ENCODE data around the gene IL1RAP.
"Not testable (repeated sequence)": the region's sequence is repeated elsewhere in the genome, so short reads cannot be mapped to it uniquely, and the experiment has no call there.

The IL1RAP gene

DNA sequence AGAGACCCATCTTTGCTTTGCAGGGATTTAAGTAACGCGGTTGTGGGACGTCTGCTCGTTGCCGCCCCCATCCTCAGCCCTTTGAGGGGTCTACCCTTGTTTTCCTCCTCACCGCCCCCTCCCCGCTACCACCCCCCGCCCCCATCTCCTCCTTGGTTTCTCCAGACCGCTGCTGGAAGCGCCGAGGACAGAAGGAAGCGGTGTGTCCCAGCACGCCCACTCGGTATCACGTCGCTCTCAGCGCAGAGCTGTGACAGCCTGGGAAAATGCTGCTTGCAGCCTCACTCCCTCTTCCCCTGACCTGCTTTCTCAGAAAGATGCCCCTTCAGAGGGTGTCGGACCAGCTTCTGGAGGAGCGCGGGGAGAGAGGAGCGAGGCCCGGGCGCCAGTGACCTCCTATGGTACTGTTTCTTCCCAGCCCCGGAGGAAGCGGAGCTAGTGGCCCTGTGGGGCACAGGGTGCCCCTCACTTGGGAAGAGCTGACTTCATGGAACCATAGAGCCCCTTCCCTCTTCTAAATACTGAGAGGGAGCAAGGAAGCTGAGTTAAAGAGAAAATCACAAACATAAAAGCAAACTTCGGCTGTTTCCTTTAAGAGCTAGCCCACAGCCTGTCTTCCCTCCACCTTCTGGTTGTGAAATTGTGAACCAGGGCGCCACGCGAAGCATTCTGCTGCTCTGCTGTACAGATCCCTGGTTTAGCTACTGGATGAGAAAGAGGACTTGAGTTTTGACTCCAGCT lies 698 bp downstream of the IL1RAP start:
- DNase-seq = peak; percentile 50
- H3K27ac ChIP-seq (ENCODE audit: low read depth, low read length) = no peak overlapping the region
- peak overlapping the region; percentile 87 for H3K56ac ChIP-seq (ENCODE audit: low read length)
- H3K9ac ChIP-seq (ENCODE audit: low read length) = peak overlapping the region; percentile 48
- no peak overlapping the region for H4K8ac ChIP-seq (ENCODE audit: low read depth, low read length)
- no peak overlapping the region for H2BK120ac ChIP-seq (ENCODE audit: low read depth, low read length)
- no CpG with 5 or more reads among the region's 29 CpGs for WGBS (ENCODE audit: extremely low coverage, insufficient coverage, low lambda C conversion rate)
- no peak overlapping the region for H4K5ac ChIP-seq (ENCODE audit: low read length)
- H3K23ac ChIP-seq (ENCODE audit: low read length) = no peak overlapping the region
- no peak overlapping the region for H3K4ac ChIP-seq (ENCODE audit: low read depth, low read length)
- H3K79me2 ChIP-seq (ENCODE audit: control insufficient read depth, insufficient read depth, low read length) = no peaks in the 10 kb centered on the region
- no peaks in the 10 kb centered on the region for H3K27me3 ChIP-seq (ENCODE audit: insufficient read depth, low read length, poor library complexity)
- no peak overlapping the region for H2BK15ac ChIP-seq (replicated peaks; ENCODE audit: low read depth)
- H3K18ac ChIP-seq (ENCODE audit: low read length) = no peak overlapping the region
- no peaks in the 10 kb centered on the region for H3K36me3 ChIP-seq (ENCODE audit: control insufficient read depth, insufficient read depth, low read length)
- H3K4me3 ChIP-seq (ENCODE audit: low read length) = peak overlapping the region; percentile 71
- H2AK5ac ChIP-seq (ENCODE audit: low read length) = no peak overlapping the region
- H3K4me1 ChIP-seq (ENCODE audit: control insufficient read depth, low read depth, low read length) = no peaks in the 10 kb centered on the region
- H3K4me2 ChIP-seq (ENCODE audit: low read length) = peak overlapping the region; percentile 82
- no peak overlapping the region for H2BK5ac ChIP-seq (ENCODE audit: low read length)
- H3K79me1 ChIP-seq (ENCODE audit: low read length) = no peaks in the 10 kb centered on the region

GRCh38 chr3:190516416-190516815 lies 2.5 kb downstream of the IL1RAP start:
- H2BK5ac ChIP-seq (ENCODE audit: low read length) = no peak overlapping the region
- DNase-seq = no peak
- H3K18ac ChIP-seq (ENCODE audit: low read length) = no peak overlapping the region
- no peak overlapping the region for H3K27ac ChIP-seq (ENCODE audit: low read depth, low read length)
- no peaks in the 10 kb centered on the region for H3K27me3 ChIP-seq (ENCODE audit: insufficient read depth, low read length, poor library complexity)
- no peak overlapping the region for H2BK15ac ChIP-seq (replicated peaks; ENCODE audit: low read depth)
- H3K4me2 ChIP-seq (ENCODE audit: low read length) = no peak overlapping the region
- H3K4me1 ChIP-seq (ENCODE audit: control insufficient read depth, low read depth, low read length) = no peaks in the 10 kb centered on the region
- no peak overlapping the region for H3K56ac ChIP-seq (ENCODE audit: low read length)
- WGBS (ENCODE audit: extremely low coverage, insufficient coverage, low lambda C conversion rate) = no CpG with 5 or more reads among the region's 1 CpG
- H4K5ac ChIP-seq (ENCODE audit: low read length) = no peak overlapping the region
- H3K4me3 ChIP-seq (ENCODE audit: low read length) = no peak overlapping the region
- H3K79me1 ChIP-seq (ENCODE audit: low read length) = no peaks in the 10 kb centered on the region
- H3K4ac ChIP-seq (ENCODE audit: low read depth, low read length) = no peak overlapping the region
- H2BK120ac ChIP-seq (ENCODE audit: low read depth, low read length) = no peak overlapping the region
- no peaks in the 10 kb centered on the region for H3K79me2 ChIP-seq (ENCODE audit: control insufficient read depth, insufficient read depth, low read length)
- no peak overlapping the region for H3K23ac ChIP-seq (ENCODE audit: low read length)
- no peak overlapping the region for H3K9ac ChIP-seq (ENCODE audit: low read length)
- H3K36me3 ChIP-seq (ENCODE audit: control insufficient read depth, insufficient read depth, low read length) = no peaks in the 10 kb centered on the region
- H2AK5ac ChIP-seq (ENCODE audit: low read length) = no peak overlapping the region
- no peak overlapping the region for H4K8ac ChIP-seq (ENCODE audit: low read depth, low read length)

DNA sequence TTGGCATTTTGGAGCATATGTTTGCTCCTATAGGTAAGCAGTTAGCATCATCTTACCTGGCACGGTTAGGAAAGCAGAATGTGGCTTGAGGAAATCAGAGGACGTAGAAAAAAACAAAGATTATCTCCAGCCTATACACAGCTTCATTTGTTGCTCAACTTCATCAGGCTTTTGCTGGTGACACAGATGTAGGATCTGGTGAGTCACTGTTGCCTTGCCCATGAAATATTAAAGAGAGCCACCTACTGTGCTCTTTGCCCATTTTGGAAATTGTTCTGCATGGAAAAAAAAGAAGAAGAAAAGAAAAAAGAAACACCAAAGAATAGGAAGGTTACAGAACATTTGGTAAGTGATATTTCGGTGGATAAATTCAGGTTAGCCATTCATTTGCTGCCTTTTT lies 3.8 kb downstream of the IL1RAP start:
- Histone ChIP-seq H3K79me2 (ENCODE audit: control insufficient read depth, insufficient read depth, low read length) (no peaks in the 10 kb centered on the region), H3K56ac (ENCODE audit: low read length) (no peak overlapping the region), H3K23ac (ENCODE audit: low read length) (no peak overlapping the region), H2AK5ac (ENCODE audit: low read length) (no peak overlapping the region), H3K27me3 (ENCODE audit: insufficient read depth, low read length, poor library complexity) (no peaks in the 10 kb centered on the region), H3K4me1 (ENCODE audit: control insufficient read depth, low read depth, low read length) (no peaks in the 10 kb centered on the region), H3K4me3 (ENCODE audit: low read length) (no peak overlapping the region), H3K4ac (ENCODE audit: low read depth, low read length) (no peak overlapping the region), H4K5ac (ENCODE audit: low read length) (no peak overlapping the region), H3K9ac (ENCODE audit: low read length) (no peak overlapping the region), H4K8ac (ENCODE audit: low read depth, low read length) (no peak overlapping the region), H3K79me1 (ENCODE audit: low read length) (no peaks in the 10 kb centered on the region), H2BK120ac (ENCODE audit: low read depth, low read length) (no peak overlapping the region), H3K4me2 (ENCODE audit: low read length) (no peak overlapping the region), H2BK5ac (ENCODE audit: low read length) (no peak overlapping the region), H3K18ac (ENCODE audit: low read length) (no peak overlapping the region), H3K36me3 (ENCODE audit: control insufficient read depth, insufficient read depth, low read length) (no peaks in the 10 kb centered on the region), H2BK15ac (replicated peaks; ENCODE audit: low read depth) (no peak overlapping the region), H3K27ac (ENCODE audit: low read depth, low read length) (no peak overlapping the region)
- WGBS (ENCODE audit: extremely low coverage, insufficient coverage, low lambda C conversion rate) = no CpG with 5 or more reads among the region's 3 CpGs
- DNase-seq = no peak

GRCh38 chr3:190518531-190518930 lies 4.6 kb downstream of the IL1RAP start:
- not testable (repeated sequence) for H4K5ac ChIP-seq (ENCODE audit: low read length); H3K4me1 ChIP-seq (ENCODE audit: control insufficient read depth, low read depth, low read length); H3K56ac ChIP-seq (ENCODE audit: low read length); H3K23ac ChIP-seq (ENCODE audit: low read length); H4K8ac ChIP-seq (ENCODE audit: low read depth, low read length); H3K18ac ChIP-seq (ENCODE audit: low read length); H2BK15ac ChIP-seq (replicated peaks; ENCODE audit: low read depth); H3K36me3 ChIP-seq (ENCODE audit: control insufficient read depth, insufficient read depth, low read length); H3K79me1 ChIP-seq (ENCODE audit: low read length); H3K4me2 ChIP-seq (ENCODE audit: low read length); H3K4me3 ChIP-seq (ENCODE audit: low read length); H2AK5ac ChIP-seq (ENCODE audit: low read length); H3K27me3 ChIP-seq (ENCODE audit: insufficient read depth, low read length, poor library complexity); H2BK120ac ChIP-seq (ENCODE audit: low read depth, low read length); H3K9ac ChIP-seq (ENCODE audit: low read length); H3K79me2 ChIP-seq (ENCODE audit: control insufficient read depth, insufficient read depth, low read length); H3K4ac ChIP-seq (ENCODE audit: low read depth, low read length); H3K27ac ChIP-seq (ENCODE audit: low read depth, low read length); DNase-seq; H2BK5ac ChIP-seq (ENCODE audit: low read length)
- no CpG with 5 or more reads among the region's 4 CpGs for WGBS (ENCODE audit: extremely low coverage, insufficient coverage, low lambda C conversion rate)

DNA sequence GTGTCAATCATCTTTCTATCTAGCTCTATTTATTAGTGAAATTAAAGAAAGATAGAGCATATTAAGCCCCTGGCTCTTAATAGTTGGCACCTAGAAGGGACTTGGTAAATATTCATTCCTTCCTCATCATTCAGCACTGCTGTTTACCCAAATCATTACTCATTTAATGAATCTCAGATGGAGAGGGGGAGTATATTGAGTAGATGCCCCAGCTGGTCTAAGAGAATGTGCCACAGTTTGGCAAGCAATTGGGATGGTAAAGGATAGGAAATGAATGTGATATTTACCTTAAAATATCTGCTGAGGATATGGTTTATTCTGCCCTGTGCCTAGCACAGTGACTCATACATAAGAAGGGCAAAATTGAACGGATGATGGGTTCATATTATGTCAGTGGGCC lies 6.0 kb downstream of the IL1RAP start:
- no peak overlapping the region for H4K5ac ChIP-seq (ENCODE audit: low read length)
- no peak overlapping the region for H2AK5ac ChIP-seq (ENCODE audit: low read length)
- no peak overlapping the region for H3K23ac ChIP-seq (ENCODE audit: low read length)
- no peak overlapping the region for H3K4me3 ChIP-seq (ENCODE audit: low read length)
- H3K4me2 ChIP-seq (ENCODE audit: low read length) = no peak overlapping the region
- H2BK15ac ChIP-seq (replicated peaks; ENCODE audit: low read depth) = no peak overlapping the region
- H3K4ac ChIP-seq (ENCODE audit: low read depth, low read length) = no peak overlapping the region
- no peak overlapping the region for H2BK120ac ChIP-seq (ENCODE audit: low read depth, low read length)
- no peak overlapping the region for H4K8ac ChIP-seq (ENCODE audit: low read depth, low read length)
- no peak for DNase-seq
- H3K56ac ChIP-seq (ENCODE audit: low read length) = no peak overlapping the region
- WGBS (ENCODE audit: extremely low coverage, insufficient coverage, low lambda C conversion rate) = no CpG with 5 or more reads among the region's 1 CpG
- no peaks in the 10 kb centered on the region for H3K36me3 ChIP-seq (ENCODE audit: control insufficient read depth, insufficient read depth, low read length)
- H3K27me3 ChIP-seq (ENCODE audit: insufficient read depth, low read length, poor library complexity) = no peaks in the 10 kb centered on the region
- H3K18ac ChIP-seq (ENCODE audit: low read length) = no peak overlapping the region
- H3K27ac ChIP-seq (ENCODE audit: low read depth, low read length) = no peak overlapping the region
- H3K79me1 ChIP-seq (ENCODE audit: low read length) = no peaks in the 10 kb centered on the region
- no peaks in the 10 kb centered on the region for H3K4me1 ChIP-seq (ENCODE audit: control insufficient read depth, low read depth, low read length)
- no peak overlapping the region for H2BK5ac ChIP-seq (ENCODE audit: low read length)
- no peaks in the 10 kb centered on the region for H3K79me2 ChIP-seq (ENCODE audit: control insufficient read depth, insufficient read depth, low read length)
- no peak overlapping the region for H3K9ac ChIP-seq (ENCODE audit: low read length)

- WGBS (ENCODE audit: extremely low coverage, insufficient coverage, low lambda C conversion rate) = 100% methylated on average over 1 of the region's 3 CpGs
- no peak overlapping the region for H3K4ac ChIP-seq (ENCODE audit: low read depth, low read length)
- no peak overlapping the region for H3K18ac ChIP-seq (ENCODE audit: low read length)
- no peaks in the 10 kb centered on the region for H3K79me1 ChIP-seq (ENCODE audit: low read length)
- H3K27me3 ChIP-seq (ENCODE audit: insufficient read depth, low read length, poor library complexity) = no peaks in the 10 kb centered on the region
- no peak for DNase-seq
- H3K9ac ChIP-seq (ENCODE audit: low read length) = no peak overlapping the region
- H2BK15ac ChIP-seq (replicated peaks; ENCODE audit: low read depth) = no peak overlapping the region
- H3K4me1 ChIP-seq (ENCODE audit: control insufficient read depth, low read depth, low read length) = peaks cover 3% of the 10 kb centered on the region
- no peaks in the 10 kb centered on the region for H3K36me3 ChIP-seq (ENCODE audit: control insufficient read depth, insufficient read depth, low read length)
- H2AK5ac ChIP-seq (ENCODE audit: low read length) = no peak overlapping the region
- H3K4me3 ChIP-seq (ENCODE audit: low read length) = no peak overlapping the region
- H2BK120ac ChIP-seq (ENCODE audit: low read depth, low read length) = no peak overlapping the region
- no peak overlapping the region for H3K23ac ChIP-seq (ENCODE audit: low read length)
- no peak overlapping the region for H4K5ac ChIP-seq (ENCODE audit: low read length)
- no peak overlapping the region for H3K27ac ChIP-seq (ENCODE audit: low read depth, low read length)
- no peak overlapping the region for H4K8ac ChIP-seq (ENCODE audit: low read depth, low read length)
- no peaks in the 10 kb centered on the region for H3K79me2 ChIP-seq (ENCODE audit: control insufficient read depth, insufficient read depth, low read length)
- H3K56ac ChIP-seq (ENCODE audit: low read length) = no peak overlapping the region
- no peak overlapping the region for H3K4me2 ChIP-seq (ENCODE audit: low read length)
- H2BK5ac ChIP-seq (ENCODE audit: low read length) = no peak overlapping the region
Measured at GRCh38 chr3:190521998-190522397, 8.1 kb downstream of the IL1RAP start.

Data from mesendoderm (in vitro differentiated cells).